Lower leg skin (tissue), 3 donors: ENCODE measurements around the gene TCHP.

Experiments
- CTCF ChIP-seq, 3 donors: fragments of 450-650 bp; IDR thresholded peaks; one replicate each; pipeline ENCODE4 v1.5.1; 2016; ENCODE audit warnings: antibody characterized with exemption in 3 of 3, mild to moderate bottlenecking in 3 of 3, moderate library complexity in 2 of 3
- POLR2A ChIP-seq, 2 donors: fragments of 450-650 bp; IDR thresholded peaks; one replicate each; pipeline ENCODE4 v1.6.1; 2016 to 2017; ENCODE audit warnings: antibody characterized with exemption in 2 of 2, mild to moderate bottlenecking in 1 of 2, moderate library complexity in 1 of 2

- TF ChIP-seq CTCF (IDR thresholded peaks at IDR 0.05), result no peak
- TF ChIP-seq POLR2A (IDR thresholded peaks at IDR 0.05), result no peak
Observed at GRCh38 chr12:109961201-109961600, 61.1 kb downstream of the TCHP start.
